ENCODE measurements around the gene CTDNEP1. TPM values are rescaled to one million over a fixed set of nuclear protein-coding genes. Genes with fewer than 3 reads are reported as not detected.

CTDNEP1 gene
- total and polyA plus RNA-seq, 7 donors, result 43.9 to 110 (median 76.4) TPM

DNA sequence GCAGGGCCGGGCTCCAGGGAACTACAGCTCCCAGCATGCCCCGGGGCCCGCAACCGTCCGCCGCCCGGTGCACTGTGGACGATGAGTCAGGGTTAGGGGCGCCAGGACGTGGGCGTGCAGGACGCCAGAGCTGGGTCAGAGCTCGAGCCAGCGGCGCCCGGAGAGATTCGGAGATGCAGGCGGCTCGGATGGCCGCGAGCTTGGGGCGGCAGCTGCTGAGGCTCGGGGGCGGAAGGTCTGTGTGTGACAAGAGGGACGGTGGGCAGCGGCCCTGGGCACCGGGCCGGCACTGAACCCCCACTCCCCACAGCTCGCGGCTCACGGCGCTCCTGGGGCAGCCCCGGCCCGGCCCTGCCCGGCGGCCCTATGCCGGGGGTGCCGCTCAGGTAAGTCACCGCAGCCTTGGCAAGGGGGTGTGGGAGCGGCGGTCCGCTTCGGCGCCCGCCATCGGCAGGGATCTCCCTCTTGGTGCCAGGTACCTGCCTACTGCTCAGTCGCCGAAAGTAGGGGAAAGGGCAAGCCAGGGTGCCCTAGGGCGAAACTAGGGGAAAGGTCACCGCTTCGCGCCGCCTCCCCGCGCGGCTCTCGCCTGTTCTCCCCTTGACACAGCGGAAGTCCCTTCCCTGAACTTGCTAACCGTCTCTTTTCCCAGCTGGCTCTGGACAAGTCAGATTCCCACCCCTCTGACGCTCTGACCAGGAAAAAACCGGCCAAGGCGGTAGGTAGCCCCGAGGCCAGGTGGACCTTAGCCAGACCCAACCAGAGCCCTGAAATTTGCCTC is 31.5 kb downstream of the CTDNEP1 start, which contains the start of the genes ACADVL and DLG4:
ACADVL (plus strand) TSS at position 127 of the 781 bp plus-strand sequence; CDS start at position 174, 47 bp downstream.
DLG4 (minus strand) TSS at position 25 of the 781 bp plus-strand sequence.
- 0% methylated on average over 63 of the region's 63 CpGs for WGBS, 2 donors
- intact Hi-C loops (cut with DNase I), result no loop called here
- Histone ChIP-seq H3K27ac (peak within 1 kb of the TSS; percentile 90 to 99 (median 98)), H3K4me3 (peak within 1 kb of the TSS; percentile 73 to 98 (median 90)), H3K4me1 (peaks cover 0 to 63% (median 54%) of the 10 kb centered on the region in 4 donors), H3K27me3 (no peaks in the 10 kb centered on the region), H3K36me3 (peaks cover 15 to 33% (median 27%) of the 10 kb centered on the region in 4 donors), H3K9me3 (no peaks in the 10 kb centered on the region)
- peak; percentile 85 to 98 (median 88) for TF ChIP-seq POLR2AphosphoS5 (IDR thresholded peaks at IDR 0.05)
- TF ChIP-seq POLR2A (IDR thresholded peaks at IDR 0.05), result peak; percentile 36 to 75
- TF ChIP-seq, protein P1, sequence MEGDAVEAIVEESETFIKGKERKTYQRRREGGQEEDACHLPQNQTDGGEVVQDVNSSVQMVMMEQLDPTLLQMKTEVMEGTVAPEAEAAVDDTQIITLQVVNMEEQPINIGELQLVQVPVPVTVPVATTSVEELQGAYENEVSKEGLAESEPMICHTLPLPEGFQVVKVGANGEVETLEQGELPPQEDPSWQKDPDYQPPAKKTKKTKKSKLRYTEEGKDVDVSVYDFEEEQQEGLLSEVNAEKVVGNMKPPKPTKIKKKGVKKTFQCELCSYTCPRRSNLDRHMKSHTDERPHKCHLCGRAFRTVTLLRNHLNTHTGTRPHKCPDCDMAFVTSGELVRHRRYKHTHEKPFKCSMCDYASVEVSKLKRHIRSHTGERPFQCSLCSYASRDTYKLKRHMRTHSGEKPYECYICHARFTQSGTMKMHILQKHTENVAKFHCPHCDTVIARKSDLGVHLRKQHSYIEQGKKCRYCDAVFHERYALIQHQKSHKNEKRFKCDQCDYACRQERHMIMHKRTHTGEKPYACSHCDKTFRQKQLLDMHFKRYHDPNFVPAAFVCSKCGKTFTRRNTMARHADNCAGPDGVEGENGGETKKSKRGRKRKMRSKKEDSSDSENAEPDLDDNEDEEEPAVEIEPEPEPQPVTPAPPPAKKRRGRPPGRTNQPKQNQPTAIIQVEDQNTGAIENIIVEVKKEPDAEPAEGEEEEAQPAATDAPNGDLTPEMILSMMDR (IDR thresholded peaks at IDR 0.05), result no peak
- peak in 1 of 4 donors; percentile 22 for TF ChIP-seq EP300 (IDR thresholded peaks at IDR 0.05)
- peak; percentile 97 for DNase-seq

DNA sequence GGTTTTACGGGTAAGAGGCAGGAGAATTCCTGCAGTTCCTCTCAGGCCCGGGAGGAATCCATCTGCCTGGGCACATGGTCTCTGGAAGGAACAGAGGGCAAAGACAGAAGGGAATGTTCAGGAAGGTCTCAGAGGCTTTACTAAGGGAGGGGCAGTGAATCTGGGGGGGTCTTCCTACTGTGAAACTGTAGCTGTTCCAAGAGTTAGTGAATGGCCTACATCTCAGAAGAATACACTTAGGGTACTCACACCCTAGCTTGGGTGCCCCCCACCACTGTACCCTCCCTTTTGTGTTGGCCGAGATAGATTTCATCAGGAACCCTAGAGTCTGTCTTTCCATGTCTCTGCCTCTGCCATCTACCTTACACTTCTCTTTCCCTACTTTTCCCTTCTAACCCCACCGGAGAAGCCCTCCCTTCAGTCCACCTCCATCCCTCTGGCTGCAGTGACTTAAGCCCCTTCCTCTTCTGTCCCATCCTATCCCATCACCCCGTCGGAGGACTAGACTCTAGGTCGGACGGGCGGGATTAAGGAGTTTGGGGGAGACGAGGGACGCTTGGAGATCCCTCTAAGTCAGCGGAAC is 32.2 kb downstream of the CTDNEP1 start:
- Histone ChIP-seq H3K4me3 (peak overlapping the region; percentile 73 to 98 (median 90)), H3K9me3 (no peaks in the 10 kb centered on the region), H3K27ac (peak overlapping the region; percentile 90 to 99 (median 98)), H3K4me1 (peaks cover 0 to 68% (median 59%) of the 10 kb centered on the region in 4 donors), H3K36me3 (peaks cover 15 to 26% (median 20%) of the 10 kb centered on the region in 4 donors), H3K27me3 (no peaks in the 10 kb centered on the region)
- TF ChIP-seq POLR2AphosphoS5 (IDR thresholded peaks at IDR 0.05), result no peak
- TF ChIP-seq EP300 (IDR thresholded peaks at IDR 0.05), result no peak
- TF ChIP-seq, protein P1 (IDR thresholded peaks at IDR 0.05), result no peak
- TF ChIP-seq POLR2A (IDR thresholded peaks at IDR 0.05), result no peak
- intact Hi-C loops (cut with DNase I), result no loop called here
- no peak for DNase-seq
- WGBS, 2 donors, result 16 to 17% methylated on average over 12 of the region's 12 CpGs

DNA sequence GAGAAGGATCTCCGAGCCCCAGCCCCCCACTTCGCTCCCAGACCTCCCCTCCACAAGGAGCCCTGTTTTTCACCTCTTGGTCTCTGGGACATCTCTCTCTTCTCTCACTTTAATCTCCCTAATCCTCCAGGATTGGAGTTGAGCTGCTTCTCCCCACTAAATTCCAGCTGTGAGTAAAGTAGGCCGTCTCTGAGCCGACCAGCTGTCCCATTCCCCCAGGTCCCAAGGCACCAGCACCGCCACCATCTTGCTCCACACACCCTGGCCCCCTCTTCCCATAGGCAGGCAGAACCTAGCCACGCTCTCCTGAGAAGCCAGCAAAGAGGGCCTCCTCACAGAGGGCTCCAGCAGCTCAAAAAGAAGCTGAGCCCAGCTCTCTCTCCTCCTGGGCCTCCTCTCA is 32.8 kb downstream of the CTDNEP1 start:
- intact Hi-C loops (cut with DNase I), result no loop called here
- Histone ChIP-seq H3K9me3 (no peaks in the 10 kb centered on the region), H3K4me3 (no peak overlapping the region), H3K4me1 (peaks cover 0 to 73% (median 64%) of the 10 kb centered on the region in 4 donors), H3K36me3 (peaks cover 10 to 20% (median 14%) of the 10 kb centered on the region in 4 donors), H3K27ac (peak overlapping the region; percentile 90 to 99 (median 98)), H3K27me3 (no peaks in the 10 kb centered on the region)
- WGBS, 2 donors, result 72 to 77% methylated on average over 6 of the region's 6 CpGs
- TF ChIP-seq, protein P1 (IDR thresholded peaks at IDR 0.05), result no peak
- TF ChIP-seq POLR2A (IDR thresholded peaks at IDR 0.05) (no peak), EP300 (IDR thresholded peaks at IDR 0.05) (no peak), POLR2AphosphoS5 (IDR thresholded peaks at IDR 0.05) (no peak)
- no peak for DNase-seq

DNA sequence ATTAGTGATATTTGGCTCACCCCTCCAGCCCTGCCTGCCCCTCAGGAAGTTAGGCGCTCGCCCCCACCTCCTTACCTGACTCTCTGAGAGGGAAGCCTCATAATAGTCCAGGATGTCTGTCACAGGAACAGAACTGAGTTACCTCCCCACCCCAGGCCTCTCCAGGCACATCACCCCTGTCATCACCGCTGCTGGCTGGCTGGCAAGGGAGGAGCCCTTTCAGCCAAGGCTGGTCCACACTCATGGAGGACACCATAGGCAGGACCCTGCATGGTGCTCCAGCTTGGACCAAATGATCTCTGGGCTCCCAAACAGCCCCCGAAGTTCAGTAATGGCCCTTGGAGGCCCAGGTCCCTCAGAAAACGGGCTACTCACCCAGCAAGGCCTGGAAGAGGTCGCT is 33.4 kb downstream of the CTDNEP1 start:
- WGBS, 2 donors, result 66 to 79% methylated on average over 6 of the region's 6 CpGs
- peaks cover 5 to 14% (median 8%) of the 10 kb centered on the region in 4 donors for H3K36me3 ChIP-seq
- no peaks in the 10 kb centered on the region for H3K27me3 ChIP-seq
- peaks cover 0 to 75% (median 66%) of the 10 kb centered on the region in 4 donors for H3K4me1 ChIP-seq
- H3K27ac ChIP-seq, result peak overlapping the region; percentile 90 to 99 (median 98)
- peak overlapping the region; percentile 54 to 67 (median 62) for H3K4me3 ChIP-seq
- intact Hi-C loops (cut with DNase I), result no loop called here
- no peak for DNase-seq
- TF ChIP-seq EP300 (IDR thresholded peaks at IDR 0.05), result no peak
- TF ChIP-seq POLR2A (IDR thresholded peaks at IDR 0.05), result no peak
- TF ChIP-seq, protein P1 (IDR thresholded peaks at IDR 0.05), result no peak
- no peak for TF ChIP-seq POLR2AphosphoS5 (IDR thresholded peaks at IDR 0.05)
- H3K9me3 ChIP-seq, result no peaks in the 10 kb centered on the region

Measured in sigmoid colon (tissue), 7 donors.